EH (cell line): ENCODE measurements around the gene CGB5.
"Not testable (repeated sequence)": the region's sequence is repeated elsewhere in the genome, so short reads cannot be mapped to it uniquely, and the experiment has no call there.

Experiments
- DNase-seq: peaks from one replicate; pipeline ENCODE4 v3.0.0-alpha.2; 2015; ENCODE audit warnings: low read depth

The CGB5 gene

GRCh38 chr19:49043548-49043947, at the start of gene CGB5:
Gene CGB5, plus strand, starts transcription at chr19:49043848. Its CDS starts 362 bp downstream, at chr19:49044210.
- DNase-seq, result not testable (repeated sequence)

GRCh38 chr19:48994035-48994386, 49.6 kb upstream of the CGB5 start:
- DNase-seq, result no peak

- peak; percentile 61 for DNase-seq
Observed at GRCh38 chr19:48997972-48998371, 45.7 kb upstream of the CGB5 start.

GRCh38 chr19:48999481-49000325, 43.9 kb upstream of the CGB5 start:
- DNase-seq, result peak; percentile 73

GRCh38 chr19:49004133-49004532, 39.5 kb upstream of the CGB5 start:
- no peak for DNase-seq

GRCh38 chr19:49004964-49005614, 38.6 kb upstream of the CGB5 start:
- DNase-seq, result no peak

- no peak for DNase-seq
Observed at GRCh38 chr19:49006905-49007304, 36.7 kb upstream of the CGB5 start.

GRCh38 chr19:49009828-49010227, 33.8 kb upstream of the CGB5 start:
- DNase-seq, result no peak

- no peak for DNase-seq
Observed at GRCh38 chr19:49010453-49010852, 33.2 kb upstream of the CGB5 start.

GRCh38 chr19:49011194-49011593, 32.5 kb upstream of the CGB5 start:
- DNase-seq, result no peak

GRCh38 chr19:49014123-49014869, 29.4 kb upstream of the CGB5 start:
- no peak for DNase-seq

GRCh38 chr19:49014870-49015255, 28.8 kb upstream of the CGB5 start:
- no peak for DNase-seq

GRCh38 chr19:49016067-49016839, 27.4 kb upstream of the CGB5 start:
- DNase-seq, result no peak

GRCh38 chr19:49017041-49017665, 26.5 kb upstream of the CGB5 start, which contains the start of gene LHB:
Gene LHB, minus strand, starts transcription at chr19:49017091. Its CDS starts 10 bp downstream, at chr19:49017081.
- DNase-seq, result no peak

- DNase-seq, result peak; percentile 71
Observed at GRCh38 chr19:49017666-49018351, 25.8 kb upstream of the CGB5 start.

- DNase-seq, result peak; percentile 23
Observed at GRCh38 chr19:49018388-49019241, 25.0 kb upstream of the CGB5 start.

- DNase-seq, result peak; percentile 75
Observed at GRCh38 chr19:49019242-49019932, 24.3 kb upstream of the CGB5 start.

- DNase-seq, result no peak
Observed at GRCh38 chr19:49020342-49020741, 23.3 kb upstream of the CGB5 start.
